ENCODE measurements around the gene CIAO3. TPM values are rescaled to one million over a fixed set of nuclear protein-coding genes. Genes with fewer than 3 reads are reported as not detected.

CIAO3 gene
- total RNA-seq, 2 donors from 2014 or later: 41.4 to 43.3 TPM

- no peaks in the 10 kb centered on the region for H3K9me3 ChIP-seq (ENCODE audit: control insufficient read depth, low read length)
- WGBS, 2 experiments (ENCODE audit: insufficient coverage in 1 of 2, insufficient read length in 1 of 2): 94 to 97% methylated on average over 25 to 29 of the region's 29 CpGs
- no peak overlapping the region for H3K9ac ChIP-seq (ENCODE audit: extremely low read depth, low read length, poor library complexity, severe bottlenecking)
- Mint-ChIP-seq H3K4me3 (no peak overlapping the region), H3K4me1 (no peaks in the 10 kb centered on the region), H3K27me3 (ENCODE audit: insufficient read depth) (no peaks in the 10 kb centered on the region), H3K36me3 (ENCODE audit: low read depth) (no peaks in the 10 kb centered on the region), H3K27ac (no peak overlapping the region), H3K9me3 (no peaks in the 10 kb centered on the region)
- TF ChIP-seq CTCF (conservative IDR thresholded peaks at IDR 0.05): no peak
- H3K4me3 ChIP-seq (ENCODE audit: low read length): no peak overlapping the region
- no peaks in the 10 kb centered on the region for H3K4me1 ChIP-seq (ENCODE audit: control insufficient read depth, insufficient read depth, low read length)
- H3K36me3 ChIP-seq (ENCODE audit: control insufficient read depth, insufficient read depth, low read length): no peaks in the 10 kb centered on the region
- H3K27me3 ChIP-seq (ENCODE audit: control insufficient read depth, insufficient read depth, low read length, poor library complexity, severe bottlenecking): no peaks in the 10 kb centered on the region
- no peak for DNase-seq
- no peak overlapping the region for H3K27ac ChIP-seq (ENCODE audit: low read depth, low read length)
These were observed 25.4 kb upstream of the CIAO3 start for GRCh38 chr16:766008-766819.

- Mint-ChIP-seq H3K27me3 (ENCODE audit: insufficient read depth) (no peaks in the 10 kb centered on the region), H3K9me3 (no peaks in the 10 kb centered on the region), H3K4me3 (no peak overlapping the region), H3K4me1 (no peaks in the 10 kb centered on the region), H3K36me3 (ENCODE audit: low read depth) (no peaks in the 10 kb centered on the region), H3K27ac (no peak overlapping the region)
- DNase-seq: no peak
- TF ChIP-seq CTCF (conservative IDR thresholded peaks at IDR 0.05): no peak
- Histone ChIP-seq H3K4me3 (ENCODE audit: low read length) (no peak overlapping the region), H3K9ac (ENCODE audit: extremely low read depth, low read length, poor library complexity, severe bottlenecking) (no peak overlapping the region), H3K27me3 (ENCODE audit: control insufficient read depth, insufficient read depth, low read length, poor library complexity, severe bottlenecking) (no peaks in the 10 kb centered on the region), H3K9me3 (ENCODE audit: control insufficient read depth, low read length) (no peaks in the 10 kb centered on the region), H3K27ac (ENCODE audit: low read depth, low read length) (no peak overlapping the region), H3K4me1 (ENCODE audit: control insufficient read depth, insufficient read depth, low read length) (no peaks in the 10 kb centered on the region), H3K36me3 (ENCODE audit: control insufficient read depth, insufficient read depth, low read length) (no peaks in the 10 kb centered on the region)
- 91 to 95% methylated on average over 12 to 29 of the region's 29 CpGs for whole genome bisulfite sequencing, 2 experiments (ENCODE audit: insufficient coverage in 1 of 2, insufficient read length in 1 of 2)
These were observed 24.7 kb upstream of the CIAO3 start for GRCh38 chr16:765488-765865.

DNA sequence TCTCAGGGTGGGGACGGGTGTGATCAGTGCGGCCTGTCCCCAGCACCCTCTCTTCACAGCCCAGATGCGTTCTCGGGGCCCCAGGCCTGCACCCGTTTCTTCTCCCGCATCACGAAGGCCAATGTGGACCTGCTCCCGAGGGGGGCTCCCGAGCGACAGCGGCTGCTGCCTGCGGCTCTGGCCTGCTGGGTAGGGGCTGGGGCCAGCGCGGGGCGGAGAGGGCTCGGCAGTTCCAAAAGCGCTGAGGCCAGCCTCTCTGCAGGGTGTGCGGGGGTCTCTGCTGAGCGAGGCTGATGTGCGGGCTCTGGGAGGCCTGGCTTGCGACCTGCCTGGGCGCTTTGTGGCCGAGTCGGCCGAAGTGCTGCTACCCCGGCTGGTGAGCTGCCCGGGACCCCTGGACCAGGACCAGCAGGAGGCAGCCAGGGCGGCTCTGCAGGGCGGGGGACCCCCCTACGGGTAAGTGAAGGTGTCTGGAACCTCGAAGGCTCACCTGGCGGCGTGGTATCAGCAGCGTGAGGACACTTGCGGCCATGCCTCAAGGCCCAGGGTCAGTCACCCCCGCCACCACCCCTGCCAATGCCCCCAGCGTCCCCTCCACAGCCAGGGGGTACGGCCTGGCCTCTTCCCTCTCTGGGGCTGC, 24.2 kb upstream of the CIAO3 start:
- no peak for TF ChIP-seq CTCF (conservative IDR thresholded peaks at IDR 0.05)
- DNase-seq: no peak
- H3K4me1 ChIP-seq (ENCODE audit: control insufficient read depth, insufficient read depth, low read length): no peaks in the 10 kb centered on the region
- H3K27me3 ChIP-seq (ENCODE audit: control insufficient read depth, insufficient read depth, low read length, poor library complexity, severe bottlenecking): no peaks in the 10 kb centered on the region
- WGBS, 2 experiments (ENCODE audit: insufficient coverage in 1 of 2, insufficient read length in 1 of 2): 90 to 92% methylated on average over 32 to 38 of the region's 38 CpGs
- Mint-ChIP-seq H3K9me3 (no peaks in the 10 kb centered on the region), H3K4me3 (no peak overlapping the region), H3K27me3 (ENCODE audit: insufficient read depth) (no peaks in the 10 kb centered on the region), H3K4me1 (no peaks in the 10 kb centered on the region), H3K36me3 (ENCODE audit: low read depth) (no peaks in the 10 kb centered on the region), H3K27ac (no peak overlapping the region)
- H3K4me3 ChIP-seq (ENCODE audit: low read length): no peak overlapping the region
- no peaks in the 10 kb centered on the region for H3K9me3 ChIP-seq (ENCODE audit: control insufficient read depth, low read length)
- no peaks in the 10 kb centered on the region for H3K36me3 ChIP-seq (ENCODE audit: control insufficient read depth, insufficient read depth, low read length)
- no peak overlapping the region for H3K27ac ChIP-seq (ENCODE audit: low read depth, low read length)
- H3K9ac ChIP-seq (ENCODE audit: extremely low read depth, low read length, poor library complexity, severe bottlenecking): no peak overlapping the region
